SIG-M5 treated with dmso at 0.1 percent for 504 hours (cell line): ENCODE results near the gene F5.
"Not testable (repeated sequence)": the region's sequence is repeated elsewhere in the genome, so short reads cannot be mapped to it uniquely, and the experiment has no call there.

Source experiments
- DNase-seq: peaks from one replicate; lab custom pipeline; 2025; ENCODE audit not compliant: unreplicated experiment; lab: John Stamatoyannopoulos, UW

F5 gene

DNA sequence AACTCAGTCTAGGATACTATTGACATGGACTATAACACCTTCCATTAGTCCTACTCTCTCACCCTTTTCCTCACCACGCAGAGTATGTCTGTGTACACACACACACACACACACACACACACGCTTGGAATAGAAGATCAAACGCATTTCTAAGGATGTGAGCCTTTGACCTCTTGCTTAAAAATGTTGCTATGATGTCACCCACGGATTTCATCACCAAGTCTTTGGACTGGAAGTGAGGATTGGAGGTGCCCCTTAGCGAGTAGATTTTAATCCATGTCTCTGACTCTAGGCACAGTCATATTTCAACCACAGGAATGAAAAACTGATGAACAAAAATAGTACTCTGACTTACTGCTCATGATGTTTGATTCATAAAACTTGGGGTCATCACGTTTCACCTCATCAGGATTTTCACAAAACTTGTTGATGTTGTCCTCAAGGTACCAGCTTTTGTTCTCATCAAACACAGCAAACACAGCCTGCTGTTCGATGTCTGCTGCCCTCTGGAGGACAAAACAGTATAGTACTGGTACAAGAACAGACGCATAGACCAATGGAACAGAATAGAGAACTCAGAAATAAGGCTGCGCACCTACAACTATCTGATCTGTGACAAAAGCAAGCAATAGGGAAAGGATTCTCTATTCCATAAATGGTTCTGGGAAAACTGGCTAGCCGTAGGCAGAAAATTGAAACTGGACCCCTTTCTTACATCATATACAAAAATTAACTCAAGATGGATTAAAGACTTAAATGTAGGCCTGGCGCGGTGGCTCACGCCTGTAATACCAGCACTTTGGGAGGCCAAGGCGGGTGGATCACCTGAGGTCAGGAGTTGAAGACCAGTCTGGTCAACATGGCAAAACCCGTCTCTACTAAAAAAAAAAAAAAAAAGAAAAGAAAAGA, 39.9 kb downstream of the F5 start:
- DNase-seq = peak; percentile 69

DNA sequence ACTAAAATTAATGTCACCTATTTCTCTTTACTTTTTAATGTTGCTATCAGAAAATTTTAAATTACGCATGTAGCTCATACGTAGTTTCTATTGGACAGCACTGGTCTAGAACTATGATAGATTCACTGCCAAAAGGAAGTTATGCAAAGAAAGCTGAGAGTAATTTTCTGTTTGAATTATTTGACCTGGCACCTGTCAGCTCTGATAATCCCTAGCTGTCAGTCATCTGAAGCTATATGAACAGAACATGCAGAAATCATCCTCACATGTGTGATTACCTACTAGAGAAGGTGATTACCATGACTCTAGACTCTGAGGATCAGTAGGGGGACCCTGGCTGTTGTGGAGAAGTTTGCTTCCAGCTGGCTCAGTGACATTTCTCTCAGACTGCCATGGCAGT, 40.8 kb downstream of the F5 start:
- DNase-seq = no peak

DNA sequence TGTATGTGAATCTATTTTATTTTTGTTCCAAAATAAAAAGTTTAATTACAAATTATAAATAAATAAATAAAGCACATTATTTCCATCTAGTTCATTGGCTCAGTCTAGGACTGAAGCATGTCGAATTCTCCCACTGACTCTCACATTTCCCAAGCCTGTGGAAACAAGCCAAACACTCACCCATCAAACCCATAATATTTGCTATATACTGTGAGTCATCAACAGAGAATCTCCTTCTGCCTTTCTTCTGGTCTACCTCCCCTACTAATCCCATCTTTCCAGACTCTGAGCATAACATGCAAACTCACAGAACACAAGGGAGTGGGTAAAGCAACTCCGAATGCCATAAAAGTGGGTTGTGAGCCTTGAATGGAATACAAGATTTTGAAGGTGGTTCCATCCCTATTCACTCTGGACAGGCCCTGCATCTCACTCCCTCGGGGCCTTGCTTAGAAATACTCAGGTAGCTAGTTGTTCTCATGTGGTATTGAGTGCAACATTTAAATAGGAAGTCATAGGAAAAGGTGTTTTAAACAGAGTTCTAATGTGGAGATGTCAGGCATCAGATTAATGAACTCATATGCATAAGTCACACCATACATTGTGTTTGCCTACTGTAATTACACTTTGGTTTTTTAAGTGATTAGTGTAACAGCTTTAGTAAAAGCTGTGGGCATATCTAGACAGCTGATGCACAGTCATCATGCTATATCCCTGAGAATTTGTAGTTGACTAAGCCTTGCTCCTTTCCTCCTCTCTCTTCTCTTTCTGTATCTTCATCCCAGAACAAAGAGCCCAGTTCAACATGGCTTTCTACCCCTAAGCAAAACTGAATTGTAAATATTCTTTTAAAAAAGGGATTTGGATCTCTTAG, 47.0 kb downstream of the F5 start:
- no peak for DNase-seq

DNA sequence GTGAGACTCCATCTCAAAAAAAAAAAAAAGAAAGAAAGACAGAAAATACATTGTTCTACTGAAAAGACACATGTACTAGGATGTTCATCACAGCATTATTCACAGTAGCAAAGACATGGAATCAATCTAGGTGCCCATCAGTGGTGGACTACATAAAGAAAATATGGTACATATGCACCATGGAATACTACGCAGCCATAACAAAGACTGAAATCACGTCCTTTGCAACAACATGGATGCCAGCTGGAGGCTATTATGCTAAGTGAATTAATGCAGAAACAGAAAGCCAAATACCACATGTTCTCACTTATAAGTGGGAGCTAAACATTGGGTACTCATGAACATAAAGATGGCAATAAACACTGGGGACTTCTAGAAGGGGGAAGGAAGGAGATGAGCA, 51.6 kb downstream of the F5 start:
- no peak for DNase-seq

DNA sequence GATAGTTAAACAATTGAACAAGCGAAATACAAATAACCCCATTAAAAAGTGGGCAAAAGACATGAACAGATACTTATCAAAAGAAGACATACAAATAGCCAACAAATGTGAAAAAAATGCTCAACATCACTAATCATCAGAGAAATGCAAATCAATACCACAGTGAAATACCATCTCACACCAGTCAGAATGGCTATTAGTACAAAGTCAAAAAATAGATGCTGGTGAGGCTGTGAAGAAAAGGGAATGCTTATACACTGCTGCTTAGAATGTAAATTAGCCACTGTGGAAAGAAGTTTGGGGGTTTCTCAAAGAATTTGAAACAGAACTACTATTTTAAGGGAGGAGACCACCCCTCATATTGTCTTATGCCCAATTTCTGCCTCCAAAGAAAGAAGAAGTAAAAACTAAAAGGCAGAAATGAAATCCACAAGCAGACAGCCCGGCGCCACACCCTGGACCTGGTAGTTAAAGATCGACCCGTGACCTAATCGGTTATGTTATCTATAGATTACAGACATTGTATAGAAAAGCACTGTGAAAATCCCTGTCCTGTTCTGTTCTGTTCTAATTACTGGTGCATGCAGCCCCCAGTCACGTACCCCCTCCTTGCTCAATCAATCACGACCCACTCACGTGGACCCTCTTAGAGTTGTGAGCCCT, 52.6 kb downstream of the F5 start:
- DNase-seq = not testable (repeated sequence)

DNA sequence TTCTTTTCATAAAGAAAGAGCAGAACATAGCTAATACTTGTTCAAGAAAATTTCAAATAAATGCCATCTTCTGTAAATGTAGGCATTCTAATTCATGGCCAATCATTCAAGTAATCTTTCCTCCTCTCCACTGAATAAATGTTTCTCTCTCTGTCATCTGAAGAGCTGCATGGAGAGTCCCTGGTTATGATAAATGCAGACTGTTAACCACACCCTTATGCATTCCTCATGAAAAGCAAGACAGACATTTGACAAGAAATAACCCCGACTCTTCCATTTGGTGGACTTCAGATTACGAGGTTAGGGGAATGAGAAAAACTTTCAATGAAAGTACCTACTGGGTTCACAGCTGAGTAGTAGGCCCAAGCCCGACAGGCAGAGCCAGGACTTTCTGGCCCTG, 55.8 kb downstream of the F5 start:
- no peak for DNase-seq

GRCh38 chr1:169529068-169529642, 57.1 kb downstream of the F5 start:
- peak; percentile 47 for DNase-seq

DNA sequence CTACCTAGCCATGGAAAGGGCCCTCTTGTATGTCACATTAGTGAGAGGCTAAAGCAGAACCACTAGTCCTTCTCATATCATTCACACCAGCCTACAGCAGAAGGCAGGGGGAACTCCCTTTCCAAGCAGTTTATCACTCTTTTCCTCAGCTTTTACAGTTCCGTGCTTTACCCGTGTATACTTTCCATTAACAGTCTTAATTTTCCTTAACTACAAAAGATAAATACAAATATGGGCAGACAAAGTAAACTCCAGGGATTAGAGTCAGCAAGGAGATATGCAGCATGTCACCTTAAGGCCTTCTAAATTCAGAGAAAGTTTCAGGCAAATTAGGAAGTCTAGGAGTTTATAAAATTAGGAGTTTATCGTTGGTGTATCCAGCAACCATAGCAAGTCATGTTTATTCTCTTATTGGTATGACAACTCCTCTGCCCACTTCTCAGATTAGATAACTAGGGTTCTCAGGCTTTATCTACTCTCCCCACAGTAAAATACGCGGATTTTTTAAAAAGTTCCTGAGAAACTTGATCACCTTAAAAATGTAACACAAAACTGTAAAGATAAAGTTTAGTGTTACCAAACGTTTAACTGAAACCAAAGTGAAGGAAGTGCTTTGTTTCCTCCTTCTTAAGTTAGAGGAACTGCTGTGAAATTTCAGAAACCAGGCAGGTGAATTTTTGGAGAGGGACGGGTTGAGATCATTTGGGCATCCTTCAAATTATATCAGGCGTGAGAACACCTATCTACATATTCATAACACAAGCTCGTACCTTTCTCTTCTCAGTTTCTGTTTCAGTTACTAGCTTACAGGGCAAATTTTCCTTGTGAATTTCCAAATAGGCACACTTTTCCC, 57.8 kb downstream of the F5 start:
- no peak for DNase-seq

DNA sequence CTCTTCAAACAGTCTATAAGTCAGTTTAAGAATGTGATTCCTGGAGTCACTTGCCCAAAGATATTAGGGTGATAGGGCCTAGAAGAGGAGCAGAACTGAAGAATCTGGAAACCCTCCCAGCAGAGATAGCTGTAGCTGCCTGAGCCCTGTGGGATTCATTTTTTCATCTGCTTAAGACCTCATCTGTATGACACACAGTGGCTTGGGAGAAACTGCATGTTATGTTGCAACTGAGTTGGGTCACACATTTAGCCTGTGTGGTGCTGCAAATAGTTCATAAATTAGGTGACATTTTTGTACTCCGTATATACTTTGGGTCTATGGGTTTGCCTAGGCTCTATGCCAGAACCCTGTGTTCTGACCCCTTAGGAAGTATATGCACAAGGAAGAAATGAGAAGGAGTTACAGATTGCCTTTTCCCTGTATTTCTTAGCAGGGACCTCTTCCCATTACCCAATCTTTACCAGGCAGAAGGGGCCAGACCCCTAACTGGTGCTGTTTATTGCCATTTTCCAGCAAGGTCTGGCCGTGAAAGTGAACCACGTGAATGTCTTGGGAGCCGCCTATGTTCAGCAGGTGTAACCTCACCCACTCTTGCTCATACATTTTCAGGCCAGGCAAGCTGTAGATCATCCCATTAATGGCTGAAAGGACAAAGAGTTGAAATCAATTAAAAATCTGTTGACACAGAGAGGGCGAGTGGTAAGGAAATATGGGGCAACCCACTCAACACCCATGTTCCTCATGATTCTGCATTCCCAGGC, 58.6 kb downstream of the F5 start:
- peak; percentile 8 for DNase-seq

GRCh38 chr1:169527001-169527400, 59.3 kb downstream of the F5 start:
- DNase-seq = no peak

DNA sequence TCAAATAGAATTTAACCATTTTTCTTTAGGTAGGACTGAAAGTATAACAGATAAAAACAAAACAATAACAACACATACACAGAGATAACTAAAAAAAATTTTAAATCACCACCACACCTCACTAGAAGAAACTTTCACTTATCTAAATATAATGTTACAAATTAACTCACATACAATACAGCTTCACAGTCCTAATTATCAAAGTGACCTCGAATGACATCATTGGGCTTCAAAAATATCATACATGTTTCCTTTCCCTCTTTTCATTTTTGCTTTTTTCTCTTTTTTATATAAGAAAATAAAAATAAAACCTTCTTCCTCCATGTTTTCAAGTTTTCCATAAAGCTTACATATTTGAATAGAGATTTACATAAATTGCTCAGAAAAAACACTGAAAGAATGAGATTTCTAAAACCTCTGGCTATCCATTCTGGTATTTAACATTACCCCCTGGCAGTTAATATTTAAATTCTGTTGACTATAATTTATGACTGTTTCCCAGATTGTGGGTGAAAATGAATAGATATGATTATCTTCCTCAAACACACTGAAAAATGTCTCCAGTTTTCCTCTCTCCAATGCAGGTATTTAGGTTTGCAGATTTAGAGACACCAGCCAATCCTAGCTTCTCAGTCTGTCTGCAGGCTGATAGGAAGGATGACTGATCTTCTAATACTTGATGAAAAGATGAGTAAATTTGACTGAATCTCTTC, 60.0 kb downstream of the F5 start:
- no peak for DNase-seq

GRCh38 chr1:169525391-169525790, 60.9 kb downstream of the F5 start:
- DNase-seq = no peak

GRCh38 chr1:169523904-169524303, 62.4 kb downstream of the F5 start:
- no peak for DNase-seq

DNA sequence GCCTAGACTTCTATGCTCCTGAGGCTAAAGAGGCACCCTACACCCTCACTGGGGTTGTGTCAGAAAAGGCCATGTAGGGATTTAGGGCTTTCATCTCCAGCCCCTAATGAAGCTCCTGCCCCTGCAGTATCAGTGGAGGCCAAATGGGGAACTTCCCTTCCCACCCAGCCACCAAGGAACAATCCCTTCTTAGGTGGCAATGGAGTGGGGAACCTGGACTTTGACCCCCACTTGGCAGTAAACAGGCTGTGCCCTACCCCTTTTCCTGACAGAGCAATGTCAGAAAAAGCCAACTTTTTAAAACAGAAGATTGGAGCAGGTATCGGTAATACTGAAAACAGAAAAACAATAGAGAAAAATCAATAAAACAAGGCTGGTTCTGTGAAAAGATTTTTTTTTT, 65.1 kb downstream of the F5 start:
- DNase-seq = no peak

GRCh38 chr1:169517558-169518186, 68.6 kb downstream of the F5 start:
- DNase-seq = no peak

DNA sequence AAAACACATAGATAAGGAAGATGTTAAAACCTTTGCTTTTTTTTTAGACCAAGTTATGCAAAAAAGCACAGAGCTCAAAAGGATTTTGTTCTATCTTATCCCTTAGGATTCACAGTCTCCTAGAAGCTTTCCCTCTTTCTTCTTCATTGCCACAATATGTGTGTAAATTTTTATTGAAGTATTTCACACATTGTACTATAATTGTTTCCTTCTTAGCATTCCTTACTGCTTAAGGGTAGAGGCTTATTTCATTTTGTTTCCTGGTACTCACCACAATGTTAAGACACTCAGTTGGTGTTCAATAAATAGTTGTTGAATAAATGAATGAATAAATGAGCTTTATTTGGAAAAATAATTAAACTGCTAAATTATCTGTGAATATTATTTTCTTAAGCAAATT, 70.6 kb downstream of the F5 start:
- DNase-seq = no peak

DNA sequence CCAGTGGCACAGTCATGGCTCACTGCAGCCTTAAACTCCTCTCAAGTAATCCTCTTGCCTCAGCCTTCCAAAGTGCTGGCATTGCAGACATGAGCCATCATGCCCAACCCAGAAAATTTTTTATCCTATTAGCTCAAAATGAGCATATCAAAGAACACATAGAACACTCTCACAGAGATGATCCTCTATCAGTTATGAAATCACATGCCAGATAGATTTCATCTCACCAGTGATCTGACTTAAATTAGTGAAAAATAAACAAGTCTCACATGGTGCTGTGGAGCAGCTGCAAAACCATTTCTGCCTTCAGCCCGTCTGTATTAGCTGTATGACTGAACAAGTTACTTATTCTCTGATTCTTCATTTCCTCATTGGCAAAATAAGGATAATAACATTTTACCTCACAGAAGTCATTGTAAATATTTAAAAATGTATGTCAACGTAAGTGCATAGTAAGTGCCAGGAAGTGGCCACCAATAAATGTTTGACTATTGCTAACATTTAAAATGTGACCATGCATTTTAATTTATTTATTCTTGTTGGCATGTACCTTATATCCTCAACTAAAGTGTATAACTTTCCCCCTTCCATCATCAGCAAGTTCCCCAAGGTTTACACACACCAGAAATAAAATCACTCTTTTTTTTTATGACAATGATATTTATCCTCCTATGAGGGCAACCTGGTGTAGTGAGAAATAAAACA, 71.6 kb downstream of the F5 start:
- DNase-seq = no peak

GRCh38 chr1:169513208-169513607, 73.1 kb downstream of the F5 start:
- peak; percentile 76 for DNase-seq
